Breast epithelium (tissue), 3 donors: ENCODE data around the gene GRIK1.

Experiments used
- POLR2A ChIP-seq: fragments of 450-650 bp; IDR thresholded peaks from one replicate; pipeline ENCODE4 v1.6.1; 2016; ENCODE audit warnings: antibody characterized with exemption, mild to moderate bottlenecking, moderate library complexity
- POLR2AphosphoS5 ChIP-seq, 3 donors: sonication (generic); formaldehyde crosslinking; IDR thresholded peaks; one replicate each; pipeline ENCODE4 v1.6.1; 2017; ENCODE audit warnings: antibody characterized with exemption in 3 of 3
- TF ChIP-seq, protein P1 (sequence below), 3 donors: fragments of 450-650 bp; IDR thresholded peaks; one replicate each; pipeline ENCODE4 v1.5.1; 2016 to 2017; ENCODE audit warnings: antibody characterized with exemption in 3 of 3, mild to moderate bottlenecking in 3 of 3, moderate library complexity in 3 of 3

DNA sequence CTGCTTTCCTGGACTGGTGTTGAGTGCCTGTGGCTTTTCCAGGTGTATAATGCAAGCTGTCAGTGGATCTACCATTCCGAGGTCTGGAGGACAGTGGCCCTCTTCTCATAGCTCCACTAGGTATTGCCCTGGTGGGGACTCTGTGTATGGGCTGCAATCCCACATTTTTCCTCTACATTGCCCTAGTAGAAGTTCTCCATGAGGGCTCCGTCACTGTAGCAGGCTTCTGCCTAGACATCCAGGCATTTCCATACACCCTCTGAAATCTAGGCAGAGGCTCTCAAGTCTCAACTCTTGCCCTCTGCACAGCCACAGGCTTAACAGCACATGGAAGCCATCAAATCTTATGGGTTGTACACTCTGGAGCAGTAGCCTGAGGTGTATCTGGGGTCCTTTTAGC is 107.6 kb downstream of the GRIK1 start:
- TF ChIP-seq, protein P1, sequence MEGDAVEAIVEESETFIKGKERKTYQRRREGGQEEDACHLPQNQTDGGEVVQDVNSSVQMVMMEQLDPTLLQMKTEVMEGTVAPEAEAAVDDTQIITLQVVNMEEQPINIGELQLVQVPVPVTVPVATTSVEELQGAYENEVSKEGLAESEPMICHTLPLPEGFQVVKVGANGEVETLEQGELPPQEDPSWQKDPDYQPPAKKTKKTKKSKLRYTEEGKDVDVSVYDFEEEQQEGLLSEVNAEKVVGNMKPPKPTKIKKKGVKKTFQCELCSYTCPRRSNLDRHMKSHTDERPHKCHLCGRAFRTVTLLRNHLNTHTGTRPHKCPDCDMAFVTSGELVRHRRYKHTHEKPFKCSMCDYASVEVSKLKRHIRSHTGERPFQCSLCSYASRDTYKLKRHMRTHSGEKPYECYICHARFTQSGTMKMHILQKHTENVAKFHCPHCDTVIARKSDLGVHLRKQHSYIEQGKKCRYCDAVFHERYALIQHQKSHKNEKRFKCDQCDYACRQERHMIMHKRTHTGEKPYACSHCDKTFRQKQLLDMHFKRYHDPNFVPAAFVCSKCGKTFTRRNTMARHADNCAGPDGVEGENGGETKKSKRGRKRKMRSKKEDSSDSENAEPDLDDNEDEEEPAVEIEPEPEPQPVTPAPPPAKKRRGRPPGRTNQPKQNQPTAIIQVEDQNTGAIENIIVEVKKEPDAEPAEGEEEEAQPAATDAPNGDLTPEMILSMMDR (IDR thresholded peaks at IDR 0.05), result no peak
- TF ChIP-seq POLR2A (no peak), POLR2AphosphoS5 (IDR thresholded peaks at IDR 0.05) (no peak)
